GM06990 (cell line): ENCODE data around the gene STK4.

ENCODE experiments used
- DNase-seq: peaks from one replicate; pipeline ENCODE4 v3.0.0-alpha.2; 2011; ENCODE audit not compliant: insufficient read length; ENCODE audit errors: extremely low read depth
- H3K27me3 ChIP-seq: replicated peaks from 2 replicates; pipeline ENCODE4 v1.6.0; 2011; ENCODE audit warnings: low read length; ENCODE audit not compliant: control insufficient read depth, insufficient read depth
- H3K36me3 ChIP-seq: 2 replicates; pipeline ENCODE4 v1.5.1; 2011; ENCODE audit warnings: low read length; ENCODE audit not compliant: control insufficient read depth, insufficient read depth
- H3K4me3 ChIP-seq: replicated peaks from 2 replicates; pipeline ENCODE4 v1.5.1; 2011; ENCODE audit warnings: low read depth, mild to moderate bottlenecking, control low read depth, low read length
- TF ChIP-seq, protein P1 (sequence below): IDR thresholded peaks from 2 replicates; pipeline ENCODE4 v1.5.1; 2011; ENCODE audit warnings: low read length, control low read depth, mild to moderate bottlenecking, inconsistent platforms; ENCODE audit not compliant: insufficient read depth, poor library complexity, severe bottlenecking

Gene STK4

DNA sequence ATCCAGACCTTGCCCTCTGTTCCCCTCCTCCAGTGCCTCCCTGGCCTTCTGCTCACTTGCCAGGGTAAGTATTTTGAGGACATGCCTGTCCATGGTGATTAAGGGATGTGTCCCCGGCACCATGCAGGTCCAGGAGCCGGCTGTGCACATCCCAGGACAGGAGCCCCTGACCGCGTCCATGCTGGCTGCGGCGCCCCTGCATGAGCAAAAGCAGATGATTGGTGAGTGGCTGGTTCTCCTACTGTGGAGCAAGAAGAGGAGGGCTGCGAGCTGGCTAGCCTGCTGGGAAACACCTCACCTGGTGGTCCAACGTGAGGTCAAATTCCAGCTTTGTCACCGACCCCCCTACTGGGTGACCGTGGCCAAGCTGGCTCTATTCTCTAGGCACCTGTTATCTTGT lies 29.8 kb upstream of the STK4 start:
- TF ChIP-seq, protein P1, sequence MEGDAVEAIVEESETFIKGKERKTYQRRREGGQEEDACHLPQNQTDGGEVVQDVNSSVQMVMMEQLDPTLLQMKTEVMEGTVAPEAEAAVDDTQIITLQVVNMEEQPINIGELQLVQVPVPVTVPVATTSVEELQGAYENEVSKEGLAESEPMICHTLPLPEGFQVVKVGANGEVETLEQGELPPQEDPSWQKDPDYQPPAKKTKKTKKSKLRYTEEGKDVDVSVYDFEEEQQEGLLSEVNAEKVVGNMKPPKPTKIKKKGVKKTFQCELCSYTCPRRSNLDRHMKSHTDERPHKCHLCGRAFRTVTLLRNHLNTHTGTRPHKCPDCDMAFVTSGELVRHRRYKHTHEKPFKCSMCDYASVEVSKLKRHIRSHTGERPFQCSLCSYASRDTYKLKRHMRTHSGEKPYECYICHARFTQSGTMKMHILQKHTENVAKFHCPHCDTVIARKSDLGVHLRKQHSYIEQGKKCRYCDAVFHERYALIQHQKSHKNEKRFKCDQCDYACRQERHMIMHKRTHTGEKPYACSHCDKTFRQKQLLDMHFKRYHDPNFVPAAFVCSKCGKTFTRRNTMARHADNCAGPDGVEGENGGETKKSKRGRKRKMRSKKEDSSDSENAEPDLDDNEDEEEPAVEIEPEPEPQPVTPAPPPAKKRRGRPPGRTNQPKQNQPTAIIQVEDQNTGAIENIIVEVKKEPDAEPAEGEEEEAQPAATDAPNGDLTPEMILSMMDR: no peak
- Histone ChIP-seq H3K4me3 (no peak overlapping the region), H3K27me3 (no peaks in the 10 kb centered on the region), H3K36me3 (peaks cover 17% of the 10 kb centered on the region)
- no peak for DNase-seq

DNA sequence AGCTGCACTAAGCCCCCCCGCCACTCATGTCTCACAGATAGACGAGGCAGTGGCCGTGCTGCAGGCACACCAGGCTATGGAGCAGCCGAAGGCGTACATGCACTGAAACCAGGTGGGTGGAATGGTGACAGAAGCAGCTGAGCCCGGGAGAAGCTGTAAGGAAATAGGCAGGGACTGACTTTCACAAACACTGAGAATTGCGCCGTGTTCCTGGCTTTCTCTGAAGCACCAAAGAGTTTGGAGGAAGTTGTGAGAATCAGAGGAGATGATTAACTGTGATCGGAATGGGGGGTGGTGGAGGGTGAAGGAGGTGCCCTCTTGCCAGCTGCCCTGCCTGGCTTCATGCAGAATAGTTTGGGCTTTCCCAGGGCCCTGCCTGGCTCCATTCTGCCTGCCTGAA lies 27.7 kb upstream of the STK4 start:
- Histone ChIP-seq H3K4me3 (no peak overlapping the region), H3K36me3 (peaks cover 21% of the 10 kb centered on the region), H3K27me3 (no peaks in the 10 kb centered on the region)
- TF ChIP-seq, protein P1: no peak
- DNase-seq: no peak

DNA sequence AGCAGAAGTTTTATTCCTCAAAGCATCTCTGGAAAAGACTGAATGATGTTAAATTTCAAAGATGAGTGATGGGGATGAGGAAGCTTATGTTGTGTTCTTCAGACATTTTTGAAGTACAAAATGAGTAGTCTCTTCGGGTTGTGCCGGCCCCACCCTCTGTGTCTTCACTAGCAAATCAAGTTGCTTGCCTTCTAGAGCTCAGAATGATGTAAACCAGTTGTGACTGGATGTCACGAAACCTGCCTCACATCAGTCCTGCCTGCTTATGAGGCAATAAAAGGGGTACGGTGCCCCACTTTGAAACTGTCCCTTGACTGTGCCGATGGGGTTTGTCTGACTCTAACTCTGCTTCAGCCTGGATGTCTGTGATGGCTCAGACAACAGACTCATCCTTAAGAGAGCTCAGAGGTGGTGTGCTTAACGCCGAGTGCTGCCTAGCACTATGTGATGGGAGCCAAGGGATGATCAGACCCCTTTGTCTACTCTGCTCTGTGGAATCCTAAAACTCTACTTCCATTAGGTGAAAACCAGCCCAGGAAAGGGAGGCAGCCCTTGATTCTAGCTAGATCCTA lies 25.1 kb upstream of the STK4 start:
- Histone ChIP-seq H3K27me3 (no peaks in the 10 kb centered on the region), H3K4me3 (no peak overlapping the region), H3K36me3 (peaks cover 22% of the 10 kb centered on the region)
- no peak for DNase-seq
- TF ChIP-seq, protein P1: no peak

DNA sequence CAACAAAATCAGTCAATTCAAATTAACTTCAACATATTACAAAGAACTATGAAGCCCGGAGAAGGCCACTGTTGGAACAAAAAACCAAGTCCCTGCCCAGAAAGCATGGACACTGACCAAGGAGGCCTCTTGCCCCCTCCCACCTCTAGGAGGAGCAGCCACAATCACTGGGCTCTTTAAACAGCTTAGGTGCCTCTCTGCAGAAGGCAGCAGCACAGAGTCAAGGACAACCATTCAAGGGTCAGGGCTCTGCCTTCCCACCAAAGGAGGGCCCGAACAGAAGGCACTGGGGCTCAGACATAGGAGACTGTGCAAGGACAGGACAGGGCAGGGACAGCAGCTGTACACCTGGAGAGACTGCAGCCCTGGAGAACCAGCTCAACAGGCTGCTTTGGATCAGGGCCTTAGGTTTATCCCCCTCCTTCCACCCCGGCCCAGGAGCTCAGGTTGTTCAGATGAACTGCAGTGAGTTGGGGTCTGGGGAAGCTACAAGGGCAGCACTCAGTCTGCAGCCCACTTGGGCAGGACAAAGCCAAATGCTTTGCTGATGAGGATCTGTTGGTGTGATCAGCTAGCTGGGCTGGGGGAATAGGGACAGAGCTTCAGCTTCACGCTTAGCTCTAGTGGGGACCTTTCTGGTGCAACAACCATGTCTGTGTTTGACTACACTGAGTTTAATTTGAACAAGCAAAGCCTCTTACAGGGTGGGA lies 23.9 kb upstream of the STK4 start:
- TF ChIP-seq, protein P1: peak; percentile 7
- no peak for DNase-seq
- Histone ChIP-seq H3K27me3 (no peaks in the 10 kb centered on the region), H3K4me3 (no peak overlapping the region), H3K36me3 (peaks cover 22% of the 10 kb centered on the region)

DNA sequence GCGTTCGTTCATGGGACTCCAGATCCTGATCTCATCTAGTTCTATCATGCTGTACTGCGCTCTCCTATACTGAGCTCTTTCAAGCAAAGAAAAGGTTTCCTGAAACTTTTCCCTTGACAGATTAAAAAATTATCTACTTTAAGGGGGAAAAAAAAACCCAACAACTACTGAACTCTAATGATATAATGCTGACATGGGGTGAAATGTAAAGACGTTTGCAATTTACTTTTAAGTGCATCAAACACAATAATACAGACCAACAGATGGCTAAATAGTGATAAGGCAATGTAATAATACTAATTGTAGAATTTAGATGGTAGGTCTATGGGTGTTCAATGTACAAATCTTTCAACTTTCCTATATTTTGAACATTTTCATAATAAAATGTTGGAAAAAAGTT lies 22.5 kb upstream of the STK4 start:
- Histone ChIP-seq H3K4me3 (no peak overlapping the region), H3K36me3 (peaks cover 28% of the 10 kb centered on the region), H3K27me3 (no peaks in the 10 kb centered on the region)
- DNase-seq: no peak
- TF ChIP-seq, protein P1: no peak

DNA sequence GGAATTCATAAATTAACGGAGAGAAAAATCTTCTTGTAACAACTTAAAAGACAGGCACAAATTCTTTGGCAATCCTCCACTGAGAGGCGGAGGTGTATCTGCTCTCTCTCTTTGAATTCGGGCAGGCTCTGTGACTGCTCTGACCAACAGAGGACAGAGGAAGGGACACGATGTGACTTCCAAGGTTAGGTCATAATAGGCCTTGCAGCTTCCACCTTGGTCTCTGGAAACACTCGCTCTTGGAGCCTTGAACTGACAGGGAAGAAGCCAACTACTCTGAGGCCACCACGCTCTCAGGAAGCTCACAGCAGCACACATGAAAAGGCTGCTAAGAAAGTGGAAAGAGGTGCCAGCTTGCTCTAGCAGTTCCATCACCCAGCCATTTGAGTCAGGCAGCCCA lies 21.1 kb upstream of the STK4 start:
- Histone ChIP-seq H3K4me3 (no peak overlapping the region), H3K36me3 (peaks cover 33% of the 10 kb centered on the region), H3K27me3 (no peaks in the 10 kb centered on the region)
- no peak for DNase-seq
- TF ChIP-seq, protein P1: no peak
